Measurements from ENCODE around the gene DAD1.

DNA sequence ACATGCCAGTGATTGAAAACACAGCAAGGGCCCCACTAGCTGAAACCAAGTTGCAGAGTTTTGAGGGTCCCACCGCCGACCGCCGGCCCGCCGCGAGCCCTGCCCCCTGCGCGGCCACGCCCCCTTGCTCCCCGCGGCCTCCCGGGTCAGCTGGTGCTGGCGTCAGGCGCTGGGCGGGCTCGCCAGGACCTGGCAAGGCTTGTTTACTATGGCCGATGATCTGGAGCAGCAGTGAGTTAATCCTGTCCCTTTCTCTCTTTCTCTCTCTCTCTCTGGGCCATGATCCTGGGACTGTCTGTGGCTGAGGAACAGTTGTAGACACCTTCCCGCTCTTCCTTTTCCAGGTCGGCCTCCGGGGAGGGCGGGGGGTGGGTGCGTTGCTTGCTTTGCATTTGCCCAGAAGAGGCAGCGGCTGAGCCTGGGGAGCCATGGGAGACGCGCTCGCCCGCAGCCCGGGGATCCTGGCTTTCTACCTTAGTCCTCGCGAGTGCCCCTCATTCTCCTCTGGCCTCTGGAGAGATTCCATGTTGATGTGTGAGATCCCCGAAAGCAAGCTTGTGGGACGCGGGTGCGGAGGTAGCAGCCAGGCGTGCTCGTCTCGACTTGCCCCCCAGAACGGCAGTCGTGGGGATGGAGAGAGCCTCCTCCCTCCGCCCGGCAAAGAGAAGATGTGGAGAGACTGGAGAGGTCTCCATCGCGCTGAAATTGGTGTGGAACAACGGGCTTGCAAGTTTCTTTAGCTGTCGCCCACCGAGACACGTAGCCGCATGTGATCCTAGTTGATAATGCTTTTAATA is 9.3 kb upstream of the DAD1 start, which contains the start of gene ABHD4:
- TF ChIP-seq CTCF (IDR thresholded peaks at IDR 0.05): no peak
- peak; percentile 91 to 94 (median 92) for TF ChIP-seq POLR2AphosphoS5 (IDR thresholded peaks at IDR 0.05)
- TF ChIP-seq POLR2A (IDR thresholded peaks at IDR 0.05): peak; percentile 90

Measured in transverse colon (tissue), 4 donors.